Prostate gland (tissue), 2 donors: Measurements from ENCODE around the gene RUSC2. TPM values are rescaled to one million over a fixed set of nuclear protein-coding genes. Genes with fewer than 3 reads are reported as not detected.

Source experiments
- DNase-seq: peaks from one replicate; pipeline ENCODE4 v3.0.0-alpha.2; 2019; ENCODE audit warnings: low spot score
- H3K27ac ChIP-seq, 2 donors: fragments of 200-600 bp; sonication (generic); 2 replicates each; pipeline ENCODE4 v1.5.1; 2017 to 2019
- H3K27me3 ChIP-seq: fragments of 200-600 bp; sonication (generic); replicated peaks from 2 replicates; pipeline ENCODE4 v1.5.1; 2019; ENCODE audit not compliant: insufficient read depth
- H3K36me3 ChIP-seq, 2 donors: fragments of 200-600 bp; sonication (generic); 1 replicate in 1 of 2; 2 replicates in 1 of 2; pipeline versions ENCODE4 v1.5.1 to v1.8.1; 2017 to 2019
- H3K4me1 ChIP-seq: fragments of 200-600 bp; sonication (generic); replicated peaks from 2 replicates; pipeline ENCODE4 v1.5.1; 2019
- H3K4me3 ChIP-seq, 2 donors: fragments of 200-600 bp; sonication (generic); 2 replicates each; pipeline ENCODE4 v1.5.1; 2017 to 2019
- H3K9me3 ChIP-seq: fragments of 200-600 bp; sonication (generic); 2 replicates; pipeline ENCODE4 v1.5.1; 2017
- POLR2A ChIP-seq: fragments of 450-650 bp; IDR thresholded peaks from one replicate; pipeline ENCODE4 v1.6.1; 2016; ENCODE audit warnings: antibody characterized with exemption, mild to moderate bottlenecking
- POLR2AphosphoS5 ChIP-seq: sonication (generic); formaldehyde crosslinking; IDR thresholded peaks from one replicate; pipeline ENCODE4 v1.6.1; 2017; ENCODE audit warnings: antibody characterized with exemption
- WGBS: methylation state at CpG from one replicate; pipeline ENCODE4 v1.1.5; 2018; 5-methylcytosine and 5-hydroxymethylcytosine counted together
- intact Hi-C: fragments of 100-400 bp; cut with DNase I; formaldehyde crosslinking; loops from one replicate; pipeline ENCODE4 v1.14.2; 2022
- total RNA-seq, 2 donors: library from RNA; depleted of rRNA; stranded (reverse); fragments of >200 nt; gene quantifications; one replicate each; pipeline ENCODE4 v1.1.0, GENCODE V29; 2016
- TF ChIP-seq, protein P1 (sequence below), 4 experiments: fragments of 200-600 bp in 2 of 4; fragments of 450-650 bp in 2 of 4; sonication (generic) in 2 of 4; IDR thresholded peaks; 1 replicate in 3 of 4; 2 replicates in 1 of 4; pipeline ENCODE4 v1.5.1; 2016 to 2019; ENCODE audit warnings: antibody characterized with exemption in 4 of 4, mild to moderate bottlenecking in 2 of 4, moderate library complexity in 2 of 4

The RUSC2 gene
- total RNA-seq, 2 donors from 2014 or later = 13.6 to 33.1 TPM

GRCh38 chr9:35487081-35487480 lies 2.8 kb upstream of the RUSC2 start:
- DNase-seq = no peak
- 100% methylated on average over 2 of the region's 2 CpGs for WGBS
- H3K27me3 ChIP-seq = no peaks in the 10 kb centered on the region
- no peak overlapping the region for H3K27ac ChIP-seq
- no peaks in the 10 kb centered on the region for H3K9me3 ChIP-seq
- TF ChIP-seq, protein P1, sequence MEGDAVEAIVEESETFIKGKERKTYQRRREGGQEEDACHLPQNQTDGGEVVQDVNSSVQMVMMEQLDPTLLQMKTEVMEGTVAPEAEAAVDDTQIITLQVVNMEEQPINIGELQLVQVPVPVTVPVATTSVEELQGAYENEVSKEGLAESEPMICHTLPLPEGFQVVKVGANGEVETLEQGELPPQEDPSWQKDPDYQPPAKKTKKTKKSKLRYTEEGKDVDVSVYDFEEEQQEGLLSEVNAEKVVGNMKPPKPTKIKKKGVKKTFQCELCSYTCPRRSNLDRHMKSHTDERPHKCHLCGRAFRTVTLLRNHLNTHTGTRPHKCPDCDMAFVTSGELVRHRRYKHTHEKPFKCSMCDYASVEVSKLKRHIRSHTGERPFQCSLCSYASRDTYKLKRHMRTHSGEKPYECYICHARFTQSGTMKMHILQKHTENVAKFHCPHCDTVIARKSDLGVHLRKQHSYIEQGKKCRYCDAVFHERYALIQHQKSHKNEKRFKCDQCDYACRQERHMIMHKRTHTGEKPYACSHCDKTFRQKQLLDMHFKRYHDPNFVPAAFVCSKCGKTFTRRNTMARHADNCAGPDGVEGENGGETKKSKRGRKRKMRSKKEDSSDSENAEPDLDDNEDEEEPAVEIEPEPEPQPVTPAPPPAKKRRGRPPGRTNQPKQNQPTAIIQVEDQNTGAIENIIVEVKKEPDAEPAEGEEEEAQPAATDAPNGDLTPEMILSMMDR (IDR thresholded peaks at IDR 0.05) = no peak
- TF ChIP-seq POLR2AphosphoS5 = no peak
- no peak for TF ChIP-seq POLR2A
- no peak overlapping the region for H3K4me3 ChIP-seq
- H3K36me3 ChIP-seq = no peaks in the 10 kb centered on the region
- H3K4me1 ChIP-seq = no peaks in the 10 kb centered on the region
- intact Hi-C loops = loop anchor here (10.0 kb wide), 3 partner anchors 158 to 592 kb away; a partner anchor contains a TSS

DNA sequence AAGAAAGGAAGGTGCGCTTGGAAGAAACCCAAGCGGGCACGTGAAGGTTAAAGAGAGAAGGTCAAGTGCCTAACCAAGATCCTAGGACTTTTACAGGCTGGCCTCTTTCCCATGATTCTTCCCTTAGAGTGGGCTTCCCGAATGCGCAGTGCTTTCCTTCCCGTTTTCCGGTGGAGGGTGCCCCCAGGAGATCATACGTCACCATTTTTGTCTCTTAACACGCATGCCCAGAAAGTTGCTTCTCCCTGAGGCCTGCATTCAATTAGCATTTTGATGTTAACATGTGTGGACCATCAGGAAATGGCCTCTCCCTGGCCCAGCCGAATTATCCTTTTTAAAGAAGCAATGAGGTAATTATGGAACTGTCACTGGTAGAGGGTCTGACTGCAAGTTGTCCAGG lies 1.9 kb upstream of the RUSC2 start:
- TF ChIP-seq, protein P1 (IDR thresholded peaks at IDR 0.05) = no peak
- TF ChIP-seq POLR2A (no peak), POLR2AphosphoS5 (no peak)
- H3K27ac ChIP-seq = no peak overlapping the region
- no peaks in the 10 kb centered on the region for H3K4me1 ChIP-seq
- H3K27me3 ChIP-seq = no peaks in the 10 kb centered on the region
- intact Hi-C loops = loop anchor here (10.0 kb wide), 3 partner anchors 157 to 593 kb away; a partner anchor contains a TSS
- DNase-seq = no peak
- WGBS = 93% methylated on average over 10 of the region's 10 CpGs
- no peaks in the 10 kb centered on the region for H3K36me3 ChIP-seq
- no peaks in the 10 kb centered on the region for H3K9me3 ChIP-seq
- H3K4me3 ChIP-seq = no peak overlapping the region

DNA sequence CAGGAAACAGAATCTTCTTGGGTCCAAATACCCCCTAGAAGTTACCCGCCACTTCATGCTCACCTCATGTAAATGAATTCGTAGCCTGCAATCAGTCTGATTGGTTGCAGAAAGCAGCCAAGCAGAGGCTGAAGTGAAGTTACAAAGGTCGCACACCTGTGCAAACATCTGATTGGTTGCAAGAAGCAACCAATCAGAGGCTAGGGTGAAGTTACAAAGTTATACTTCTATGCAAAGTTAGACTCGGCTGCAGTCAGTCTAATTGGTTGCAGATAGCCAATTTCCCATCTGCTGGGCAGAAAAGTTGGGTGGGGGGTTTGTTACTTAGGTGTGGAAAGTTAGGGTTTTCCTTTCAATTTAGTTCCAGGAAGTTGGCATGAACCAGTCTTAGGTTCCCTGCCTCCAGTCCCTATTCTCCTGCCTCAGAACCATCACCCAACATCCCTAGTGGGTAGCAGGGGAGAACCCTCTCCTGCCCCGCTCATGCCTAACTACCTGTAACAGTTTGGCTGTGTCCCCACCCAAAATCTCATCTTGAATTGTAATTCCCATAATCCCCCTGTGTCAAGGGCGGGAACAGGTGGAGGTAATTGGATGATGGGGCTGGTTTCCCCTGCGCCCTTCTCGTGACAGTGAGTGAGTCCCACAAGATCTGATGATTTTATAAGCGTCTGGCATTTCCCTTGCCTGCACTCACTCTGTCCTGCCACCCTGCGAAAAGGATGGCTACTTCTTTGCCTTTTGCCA lies 1.2 kb upstream of the RUSC2 start:
- WGBS = 84% methylated on average over 10 of the region's 10 CpGs
- peak overlapping the region in 1 of 2 donors; percentile 69 for H3K4me3 ChIP-seq
- H3K4me1 ChIP-seq = no peaks in the 10 kb centered on the region
- H3K27me3 ChIP-seq = no peaks in the 10 kb centered on the region
- no peaks in the 10 kb centered on the region for H3K9me3 ChIP-seq
- intact Hi-C loops = loop anchor here (10.0 kb wide), 3 partner anchors 156 to 594 kb away; a partner anchor contains a TSS
- no peak for DNase-seq
- no peaks in the 10 kb centered on the region for H3K36me3 ChIP-seq
- peak overlapping the region; percentile 84 to 91 for H3K27ac ChIP-seq
- TF ChIP-seq POLR2A (no peak), POLR2AphosphoS5 (no peak)
- TF ChIP-seq, protein P1 (IDR thresholded peaks at IDR 0.05) = no peak

GRCh38 chr9:35490155-35490909 lies 421 bp downstream of the RUSC2 start:
- TF ChIP-seq POLR2A = no peak
- TF ChIP-seq, protein P1 (IDR thresholded peaks at IDR 0.05) = no peak
- no peak for TF ChIP-seq POLR2AphosphoS5
- peak; percentile 9 for DNase-seq
- no peaks in the 10 kb centered on the region for H3K27me3 ChIP-seq
- intact Hi-C loops = loop anchor here (2.0 kb wide), 2 partner anchors 62 to 114 kb away; partner anchors contain the start of gene TESK1
- peak overlapping the region; percentile 84 to 91 for H3K27ac ChIP-seq
- peak overlapping the region; percentile 60 to 69 for H3K4me3 ChIP-seq
- H3K9me3 ChIP-seq = no peaks in the 10 kb centered on the region
- WGBS = 7% methylated on average over 44 of the region's 44 CpGs
- H3K36me3 ChIP-seq = no peaks in the 10 kb centered on the region
- no peaks in the 10 kb centered on the region for H3K4me1 ChIP-seq
